ENCODE measurements around the gene SMTNL2.
A peak's percentile ranks its signal among the peaks of the same experiment; 100 is the strongest.
"Not testable (repeated sequence)": the region's sequence is repeated elsewhere in the genome, so short reads cannot be mapped to it uniquely, and the experiment has no call there.

The SMTNL2 gene

DNA sequence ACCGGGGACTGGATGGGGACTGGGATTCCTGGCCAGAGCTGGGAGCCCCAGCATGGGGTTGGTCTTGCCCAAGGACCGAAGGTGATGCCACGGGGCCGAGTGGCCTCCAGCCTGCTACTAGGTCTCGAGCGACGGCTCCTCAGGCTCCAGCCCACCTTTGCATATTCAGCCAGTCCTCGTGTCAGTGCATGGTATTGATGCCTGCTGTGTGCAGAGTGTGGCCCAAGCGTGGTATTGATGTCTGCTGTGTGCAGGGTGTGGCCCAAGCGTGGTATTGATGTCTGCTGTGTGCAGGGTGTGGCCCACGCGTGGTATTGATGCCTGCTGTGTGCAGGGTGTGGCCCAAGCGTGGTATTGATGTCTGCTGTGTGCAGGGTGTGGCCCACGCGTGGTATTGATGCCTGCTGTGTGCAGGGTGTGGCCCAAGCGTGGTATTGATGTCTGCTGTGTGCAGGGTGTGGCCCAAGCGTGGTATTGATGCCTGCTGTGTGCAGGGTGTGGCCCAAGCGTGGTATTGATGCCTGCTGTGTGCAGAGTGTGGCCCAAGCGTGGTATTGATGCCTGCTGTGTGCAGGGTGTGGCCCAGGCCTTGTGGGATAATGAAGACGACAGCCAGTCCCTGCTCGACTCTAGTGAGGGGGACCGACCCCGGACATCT is 11.5 kb downstream of the SMTNL2 start:
- DNase-seq (ENCODE audit: low read depth); H3K4me3 ChIP-seq (ENCODE audit: low read depth, low read length): not testable (repeated sequence)

DNA sequence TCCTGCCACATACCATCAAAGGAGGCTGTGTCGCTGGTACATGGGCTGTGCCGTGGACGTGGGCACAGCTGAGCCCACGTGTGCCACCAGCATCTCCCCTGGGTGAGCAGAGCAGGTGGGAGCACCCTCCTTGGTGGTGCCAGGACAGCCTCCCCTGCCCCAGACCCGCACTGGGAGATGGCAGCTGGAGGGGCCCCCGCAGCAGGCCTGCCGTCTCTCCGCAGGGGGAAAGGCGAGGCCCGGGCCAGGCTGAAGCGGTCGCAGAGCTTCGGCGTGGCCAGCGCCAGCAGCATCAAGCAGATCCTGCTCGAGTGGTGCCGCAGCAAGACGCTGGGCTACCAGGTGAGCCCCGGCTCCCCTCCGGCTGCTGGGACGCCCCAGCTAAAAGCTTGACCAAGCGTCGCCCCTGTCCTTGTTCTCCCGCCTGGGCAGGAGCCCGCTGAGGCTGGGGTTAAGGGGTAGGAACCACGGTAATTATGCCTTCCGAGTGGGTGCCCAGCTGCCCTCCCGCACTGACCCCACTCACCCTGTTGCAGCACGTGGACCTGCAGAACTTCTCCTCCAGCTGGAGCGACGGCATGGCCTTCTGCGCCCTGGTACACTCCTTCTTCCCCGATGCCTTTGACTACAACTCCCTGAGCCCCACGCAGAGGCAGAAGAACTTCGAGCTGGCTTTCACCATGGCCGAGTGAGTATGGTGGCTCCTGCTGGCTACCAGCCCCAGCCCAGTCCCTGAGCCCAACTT is 12.5 kb downstream of the SMTNL2 start:
- DNase-seq (ENCODE audit: low read depth), result no peak
- H3K4me3 ChIP-seq (ENCODE audit: low read depth, low read length), result no peak overlapping the region

DNA sequence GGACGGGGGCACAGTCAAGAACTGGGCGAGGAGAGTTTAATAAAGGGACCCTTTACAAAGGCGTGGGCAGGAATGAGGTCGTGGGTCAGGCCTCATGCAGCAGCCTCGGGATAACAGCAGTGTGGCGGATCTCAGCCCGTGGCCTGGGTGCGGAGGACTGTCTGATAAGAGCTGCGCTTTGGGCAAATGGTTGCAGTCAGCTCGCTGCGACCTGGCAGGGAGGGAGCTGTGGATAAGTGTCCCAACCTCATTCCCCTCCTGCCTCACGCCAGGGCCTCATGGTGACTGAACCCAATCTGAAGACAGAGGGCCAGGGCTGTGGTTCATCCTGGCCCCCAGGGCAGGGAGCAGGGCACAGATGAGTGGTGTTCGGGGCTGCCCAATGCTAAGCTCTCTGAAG is 13.6 kb downstream of the SMTNL2 start:
- DNase-seq (ENCODE audit: low read depth), result no peak
- H3K4me3 ChIP-seq (ENCODE audit: low read depth, low read length), result no peak overlapping the region

DNA sequence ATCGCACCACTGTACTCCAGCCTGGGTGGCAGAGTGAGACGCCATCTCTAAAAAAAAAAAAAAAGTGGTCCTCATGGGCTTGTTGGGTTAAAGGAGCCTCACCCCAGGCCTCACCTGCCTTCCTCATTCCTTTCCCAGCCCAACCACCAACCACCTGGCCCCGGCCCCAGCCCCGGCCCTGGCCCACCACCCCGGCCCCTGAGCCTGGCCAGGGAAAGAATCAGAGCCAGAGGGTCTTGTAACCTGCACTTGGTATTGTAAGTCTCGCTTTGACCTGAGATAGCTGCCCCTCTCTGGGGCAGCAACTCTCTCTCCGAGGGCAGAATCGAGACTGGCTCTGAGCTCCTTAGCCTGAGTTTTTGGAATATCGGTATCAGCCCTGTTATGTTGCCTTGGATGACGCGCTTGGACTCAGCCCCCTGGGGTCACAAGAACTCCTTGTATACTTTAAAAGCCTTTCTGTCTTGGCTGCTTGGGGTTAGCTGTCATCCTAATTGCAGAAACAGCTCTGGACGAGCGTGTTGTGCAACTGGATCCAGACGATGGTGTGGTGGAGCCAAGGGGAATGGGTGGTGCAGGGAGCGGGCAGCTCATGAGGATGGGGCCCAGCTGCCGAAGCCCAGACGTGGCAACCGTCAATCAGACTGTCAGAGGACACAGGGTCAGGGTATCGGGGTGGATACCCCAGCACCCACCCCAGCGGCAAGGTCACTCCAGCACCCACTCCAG is 14.6 kb downstream of the SMTNL2 start:
- DNase-seq (ENCODE audit: low read depth), result peak; percentile 59
- no peak overlapping the region for H3K4me3 ChIP-seq (ENCODE audit: low read depth, low read length)

DNA sequence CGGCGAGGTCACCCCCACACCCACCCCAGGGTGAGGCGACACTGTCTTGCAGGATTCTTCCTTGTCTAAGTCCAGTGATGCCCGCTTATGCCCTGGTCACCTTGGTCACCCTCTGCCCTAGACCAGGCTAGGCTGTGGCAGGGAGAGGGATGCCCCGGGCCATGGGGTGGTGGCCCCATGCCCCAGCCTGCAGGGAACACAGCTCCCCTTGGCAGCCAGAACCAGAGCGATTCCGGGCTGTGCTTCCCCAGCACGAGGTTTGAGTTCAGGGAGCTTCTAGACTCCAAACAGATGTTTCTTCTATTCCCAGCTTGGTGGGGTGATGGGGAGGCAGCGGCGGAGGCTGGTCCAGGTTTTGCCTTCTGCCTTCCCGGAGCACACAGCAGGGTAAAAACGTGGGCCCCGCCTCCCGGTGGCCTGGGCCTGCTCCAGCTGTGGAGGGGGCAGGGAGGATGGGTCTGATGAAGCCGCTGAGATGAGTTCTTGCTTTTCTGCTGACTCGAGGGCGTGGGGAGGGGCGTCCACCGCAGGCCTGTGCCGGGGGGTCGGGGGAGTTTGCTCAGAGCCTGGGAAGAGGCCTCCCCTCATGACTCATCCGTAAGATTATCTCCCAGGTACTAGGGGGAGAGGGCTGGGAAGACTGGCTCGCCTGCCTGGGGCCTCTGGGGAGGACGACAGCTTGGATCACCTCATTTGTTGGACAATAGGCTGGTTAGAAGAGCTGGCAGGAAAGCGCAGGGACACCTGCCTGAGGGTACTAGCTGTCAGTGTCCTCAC is 15.4 kb downstream of the SMTNL2 start:
- H3K4me3 ChIP-seq (ENCODE audit: low read depth, low read length), result no peak overlapping the region
- DNase-seq (ENCODE audit: low read depth), result peak; percentile 56

DNA sequence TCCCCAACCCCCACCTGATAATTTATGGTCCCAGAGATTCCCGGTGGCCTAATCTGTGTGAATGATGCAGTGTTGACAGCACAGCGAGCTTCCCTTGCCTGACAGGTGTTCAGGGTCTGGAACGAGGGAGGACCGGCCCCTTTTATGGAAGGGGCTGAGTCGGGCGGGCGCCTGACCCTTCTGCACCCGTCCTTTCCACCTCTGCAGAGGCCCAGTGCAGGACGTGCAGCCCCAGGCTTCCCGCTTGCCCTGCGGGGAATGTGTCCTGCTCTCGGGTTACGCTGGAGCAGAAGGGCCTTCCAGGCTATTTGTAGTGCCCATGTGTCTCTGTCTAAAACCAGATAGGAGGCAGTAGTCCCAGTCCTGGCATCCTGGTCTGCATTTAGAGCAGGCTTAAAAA is 16.2 kb downstream of the SMTNL2 start:
- no peak overlapping the region for H3K4me3 ChIP-seq (ENCODE audit: low read depth, low read length)
- DNase-seq (ENCODE audit: low read depth), result no peak

DNA sequence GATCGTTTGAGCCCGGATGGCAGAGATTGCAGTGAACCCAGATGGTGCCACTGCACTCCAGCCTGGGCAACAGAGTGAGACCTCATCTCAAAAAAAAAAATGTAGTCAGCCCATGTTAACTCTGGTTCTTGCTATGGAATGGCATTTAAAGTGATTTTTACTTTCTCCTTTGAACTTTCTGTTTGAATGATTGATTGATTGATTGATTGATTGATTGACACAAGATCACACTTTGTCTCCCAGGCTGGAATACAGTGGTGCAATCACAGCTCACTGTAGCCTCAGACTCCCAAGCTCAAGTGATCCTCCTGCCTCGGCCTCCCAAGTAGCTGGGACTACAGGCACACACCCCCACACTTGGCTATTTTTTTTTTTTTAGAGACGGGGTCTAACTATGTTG is 17.0 kb downstream of the SMTNL2 start:
- no peak for DNase-seq (ENCODE audit: low read depth)
- no peak overlapping the region for H3K4me3 ChIP-seq (ENCODE audit: low read depth, low read length)

DNA sequence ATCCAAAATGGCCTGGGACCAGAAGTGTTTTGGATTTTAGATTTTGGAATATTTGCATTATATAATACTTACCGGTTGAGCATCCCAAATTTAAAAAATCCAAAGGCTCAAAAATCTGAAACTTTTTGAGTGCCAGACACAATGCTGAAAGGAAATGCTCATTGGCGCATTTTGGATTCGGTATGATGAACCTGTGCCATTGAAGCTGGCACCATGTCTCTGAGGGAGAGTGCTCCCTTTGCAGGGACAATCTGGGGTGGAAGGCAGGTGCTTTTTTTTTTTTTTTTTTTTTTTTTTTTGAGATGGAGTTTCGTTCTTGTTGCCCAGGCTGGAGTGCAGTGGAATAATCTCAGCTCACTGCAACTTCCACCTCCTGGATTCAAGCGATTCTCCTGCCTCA is 17.7 kb downstream of the SMTNL2 start:
- no peak overlapping the region for H3K4me3 ChIP-seq (ENCODE audit: low read depth, low read length)
- no peak for DNase-seq (ENCODE audit: low read depth)

DNA sequence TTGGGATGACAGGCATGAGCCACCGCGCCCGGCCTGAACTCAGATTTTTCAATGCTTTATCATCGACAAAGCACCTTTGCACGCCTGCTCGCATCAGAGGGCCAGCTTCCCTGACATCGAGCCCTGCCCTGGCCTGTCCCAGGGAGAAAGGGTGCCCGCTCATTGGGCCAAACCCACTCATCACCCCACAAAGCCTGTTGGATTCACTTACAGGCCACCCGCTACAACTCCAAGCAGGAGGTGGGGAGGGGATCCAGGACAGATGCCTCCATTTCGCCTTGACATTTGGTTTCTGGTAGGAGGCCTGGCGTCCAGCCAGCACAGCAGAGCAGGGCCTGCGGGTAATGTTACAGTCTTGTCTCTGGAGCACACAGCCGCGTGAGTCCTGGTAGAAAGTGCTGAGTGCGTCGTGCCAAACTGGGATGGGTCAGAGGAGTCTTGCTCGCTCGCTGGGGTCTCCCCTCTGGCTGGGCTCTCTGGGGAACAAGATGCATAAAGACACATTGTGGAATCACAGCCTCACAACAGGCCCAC is 19.8 kb downstream of the SMTNL2 start:
- H3K4me3 ChIP-seq (ENCODE audit: low read depth, low read length), result no peak overlapping the region
- peak; percentile 52 for DNase-seq (ENCODE audit: low read depth)

DNA sequence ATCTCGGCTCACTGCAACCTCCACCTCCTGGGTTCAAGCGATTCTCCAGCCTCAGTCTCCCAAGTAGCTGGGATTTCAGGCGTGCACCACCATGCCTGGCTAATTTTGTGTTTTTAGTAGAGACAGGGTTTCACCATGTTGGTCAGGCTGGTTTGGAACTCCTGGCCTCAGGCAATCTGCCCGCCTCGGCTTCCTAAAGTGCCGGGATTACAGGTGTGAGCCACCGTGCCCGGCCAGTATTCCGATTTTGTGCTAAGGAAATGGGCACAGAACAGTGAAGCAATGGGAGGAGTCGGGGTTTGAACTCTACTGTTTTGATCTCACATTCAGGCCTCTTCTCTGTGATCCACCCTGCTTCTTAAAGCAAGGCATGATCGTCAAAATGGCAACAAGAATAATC is 20.4 kb downstream of the SMTNL2 start:
- H3K4me3 ChIP-seq (ENCODE audit: low read depth, low read length); DNase-seq (ENCODE audit: low read depth): not testable (repeated sequence)

DNA sequence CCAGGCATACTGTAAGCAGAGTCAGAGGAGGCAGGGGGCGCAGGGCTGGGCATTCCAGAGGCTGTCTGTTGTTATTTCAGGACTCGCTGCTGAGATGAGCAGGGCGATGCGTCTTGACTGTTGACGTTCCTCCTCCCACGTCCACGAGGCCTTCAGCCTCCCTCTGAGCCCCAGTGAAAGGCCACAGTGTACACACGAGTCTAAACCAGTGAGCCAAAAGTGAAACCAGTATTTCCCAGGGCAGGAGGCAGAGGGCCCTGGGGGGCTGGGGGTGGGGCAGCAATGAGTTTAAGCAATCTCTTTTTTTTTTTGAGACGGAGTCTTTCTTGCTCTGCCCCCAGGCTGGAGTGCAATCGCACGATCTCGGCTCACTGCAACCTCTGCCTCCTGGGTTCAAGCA is 21.5 kb downstream of the SMTNL2 start:
- DNase-seq (ENCODE audit: low read depth), result no peak
- H3K4me3 ChIP-seq (ENCODE audit: low read depth, low read length), result no peak overlapping the region

DNA sequence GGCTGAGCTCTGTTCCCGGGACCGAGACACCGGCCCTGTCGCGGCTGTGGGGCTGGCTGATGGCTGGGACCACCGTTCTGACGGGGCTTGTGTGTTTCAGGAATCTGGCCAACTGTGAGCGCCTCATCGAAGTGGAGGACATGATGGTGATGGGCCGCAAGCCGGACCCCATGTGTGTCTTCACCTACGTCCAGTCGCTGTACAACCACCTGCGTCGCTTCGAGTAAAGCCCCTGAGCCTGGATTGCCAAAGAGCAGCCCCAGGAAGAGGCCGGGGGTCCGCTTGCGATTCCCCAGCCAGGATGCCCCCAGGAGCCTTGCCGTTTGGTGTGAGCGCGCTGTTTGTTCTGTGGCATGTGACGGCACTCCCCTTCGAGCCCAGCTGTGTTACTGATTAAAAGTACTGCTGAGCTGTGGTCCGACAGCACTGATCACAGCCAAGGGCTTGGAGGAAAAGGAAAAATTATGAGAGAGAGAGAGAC is 23.0 kb downstream of the SMTNL2 start:
- H3K4me3 ChIP-seq (ENCODE audit: low read depth, low read length), result no peak overlapping the region
- no peak for DNase-seq (ENCODE audit: low read depth)

DNA sequence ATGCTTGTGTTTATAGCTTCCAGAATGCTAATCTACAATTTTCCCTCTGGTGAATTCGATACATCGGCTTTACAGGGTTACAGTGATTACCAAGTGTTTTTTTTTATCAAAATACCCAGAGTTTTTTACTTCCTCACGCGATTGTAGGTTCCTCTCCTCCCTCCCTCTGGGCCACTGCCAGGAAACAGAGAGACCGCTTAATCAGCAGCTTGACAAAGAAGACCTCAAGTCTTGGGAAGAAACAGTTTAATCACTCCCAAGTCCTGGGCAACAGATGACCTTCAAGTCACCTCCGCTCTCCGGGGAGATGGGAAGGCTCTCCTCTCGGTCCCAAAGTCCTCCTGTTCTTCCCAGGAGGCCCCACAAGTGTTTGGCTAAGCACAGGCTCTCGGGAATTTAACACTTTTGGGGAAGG is 23.5 kb downstream of the SMTNL2 start:
- DNase-seq (ENCODE audit: low read depth), result no peak
- H3K4me3 ChIP-seq (ENCODE audit: low read depth, low read length), result no peak overlapping the region

DNA sequence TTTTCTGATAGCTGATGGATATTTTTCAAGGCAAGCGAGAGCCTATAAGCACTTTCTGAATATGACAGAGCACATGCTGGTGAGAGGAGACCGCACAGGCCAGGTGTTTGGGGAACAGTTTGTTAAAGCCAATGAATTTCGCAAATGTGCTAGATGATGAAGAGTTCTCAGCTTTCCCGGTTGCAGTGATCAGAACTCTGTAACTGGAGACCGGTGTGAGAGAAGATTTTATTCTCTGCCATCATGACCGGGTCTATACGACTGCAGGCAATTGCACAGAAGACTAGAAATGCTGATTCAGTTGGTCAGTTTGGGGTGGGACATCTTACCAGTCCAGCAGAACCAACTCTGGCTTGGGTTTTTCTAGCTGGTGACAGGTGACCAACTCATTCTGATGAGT is 25.4 kb downstream of the SMTNL2 start:
- no peak overlapping the region for H3K4me3 ChIP-seq (ENCODE audit: low read depth, low read length)
- DNase-seq (ENCODE audit: low read depth), result no peak

DNA sequence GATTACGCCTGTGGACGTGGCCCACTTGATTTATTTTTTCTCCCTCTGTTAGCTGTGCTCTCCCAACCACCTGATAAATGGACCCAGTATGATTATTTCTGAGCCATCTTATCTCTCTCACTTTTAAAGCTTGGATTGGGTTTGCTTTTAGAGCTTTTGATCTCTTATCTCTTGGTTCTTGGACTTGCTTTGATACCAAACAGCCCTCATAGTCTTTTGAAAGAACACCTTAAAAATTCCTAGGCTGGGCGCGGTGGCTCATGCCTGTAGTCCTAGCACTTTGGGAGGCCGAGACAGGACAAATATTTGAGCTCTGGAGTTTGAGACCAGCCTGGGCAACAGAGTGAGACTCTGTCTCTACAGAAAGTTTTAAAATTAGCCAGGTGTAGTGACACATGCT is 25.8 kb downstream of the SMTNL2 start:
- no peak overlapping the region for H3K4me3 ChIP-seq (ENCODE audit: low read depth, low read length)
- no peak for DNase-seq (ENCODE audit: low read depth)

DNA sequence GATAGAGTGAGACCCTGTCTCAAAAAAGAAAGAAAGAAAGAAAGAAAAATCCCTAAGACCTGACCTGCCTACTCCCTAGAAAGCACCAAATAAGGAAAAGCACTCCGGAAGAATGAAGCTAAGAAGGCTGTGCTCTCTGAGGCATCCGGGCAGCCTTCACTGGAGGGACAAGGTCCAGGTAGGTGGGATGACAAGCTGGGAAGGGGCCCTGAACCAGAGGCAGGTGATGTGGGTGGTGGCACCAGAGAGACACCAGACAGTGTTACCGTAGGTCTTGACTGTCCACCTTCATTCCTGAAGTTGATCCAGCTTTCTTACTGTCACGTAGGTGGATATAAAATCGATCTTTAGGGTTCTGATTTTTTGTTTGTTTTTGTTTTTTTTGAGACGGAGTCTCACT is 26.3 kb downstream of the SMTNL2 start:
- no peak for DNase-seq (ENCODE audit: low read depth)
- H3K4me3 ChIP-seq (ENCODE audit: low read depth, low read length), result no peak overlapping the region

DNA sequence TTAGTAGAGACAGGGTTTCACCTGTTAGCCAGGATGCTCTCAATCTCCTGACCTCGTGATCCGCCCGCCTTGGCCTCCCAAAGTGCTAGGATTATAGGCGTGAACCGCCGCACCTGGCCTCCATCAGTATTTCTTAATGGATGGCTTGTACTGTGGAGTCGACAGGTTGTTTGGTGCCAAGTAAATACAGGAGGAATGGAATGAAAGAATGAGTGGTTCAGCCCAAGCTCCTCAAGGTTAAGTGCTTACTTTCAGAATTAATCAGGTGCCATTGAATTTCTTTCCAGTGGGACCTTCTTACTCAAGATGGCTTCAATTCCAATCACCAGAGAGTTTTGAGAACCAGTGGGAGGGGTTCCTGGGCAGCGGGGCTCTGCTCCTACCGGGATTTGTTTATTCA is 32.1 kb downstream of the SMTNL2 start:
- H3K4me3 ChIP-seq (ENCODE audit: low read depth, low read length), result no peak overlapping the region
- DNase-seq (ENCODE audit: low read depth), result no peak

DNA sequence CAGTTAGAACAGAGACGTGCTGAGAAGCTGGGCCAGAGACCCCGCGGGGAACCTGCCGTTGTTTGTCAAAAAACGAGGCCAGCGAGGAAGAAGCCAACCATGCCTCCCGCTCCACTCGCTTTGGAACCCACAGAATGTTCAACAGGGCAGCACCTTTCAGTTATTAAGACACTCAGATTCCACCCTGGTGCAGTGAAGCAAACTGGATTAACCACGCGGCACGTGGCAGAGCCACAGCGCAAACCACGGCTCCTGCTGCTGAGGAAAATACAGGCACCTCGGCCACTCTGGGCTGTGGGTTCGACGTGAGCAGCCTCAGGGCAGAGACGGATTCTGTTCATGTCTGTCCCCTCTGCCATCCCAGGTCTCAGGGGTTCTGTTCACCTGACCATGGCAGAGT is 32.8 kb downstream of the SMTNL2 start:
- H3K4me3 ChIP-seq (ENCODE audit: low read depth, low read length), result no peak overlapping the region
- no peak for DNase-seq (ENCODE audit: low read depth)

DNA sequence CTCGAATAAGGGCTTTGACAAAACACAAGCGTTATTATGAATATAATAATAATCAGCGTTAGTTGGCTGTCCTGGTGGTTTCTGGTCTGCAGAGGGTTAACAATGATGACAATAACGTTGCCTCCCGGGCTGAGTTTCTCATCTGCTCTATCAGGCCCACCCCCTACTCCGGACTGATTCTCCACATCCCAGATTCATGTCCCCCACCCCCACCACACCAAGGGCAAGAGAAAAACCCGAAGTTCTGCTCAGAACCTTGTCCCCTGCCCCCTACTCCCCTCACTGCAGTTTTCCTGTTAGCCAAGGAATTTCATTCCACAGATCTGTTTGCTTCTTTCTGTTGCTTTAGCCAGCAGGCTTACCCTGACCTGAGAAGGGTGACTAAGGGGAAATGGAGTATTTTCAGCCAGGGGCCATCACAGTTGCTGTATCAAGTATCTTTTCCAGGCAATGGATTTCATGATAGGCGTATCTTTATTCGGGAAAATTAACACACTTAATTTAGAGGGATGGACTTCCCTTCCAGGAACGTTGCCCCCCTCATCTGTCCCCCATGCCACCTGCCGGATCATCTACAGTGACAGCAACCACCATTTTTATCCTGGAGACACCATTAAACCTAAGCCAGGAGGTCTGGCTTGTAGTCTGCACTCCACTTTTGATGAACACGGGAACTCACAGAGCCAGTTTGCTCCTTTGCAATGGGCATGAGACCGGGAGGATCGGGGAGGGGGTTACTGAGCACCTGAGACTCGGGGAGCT is 33.4 kb downstream of the SMTNL2 start:
- no peak overlapping the region for H3K4me3 ChIP-seq (ENCODE audit: low read depth, low read length)
- no peak for DNase-seq (ENCODE audit: low read depth)
